ENCODE measurements around the gene ZNF521.

The ZNF521 gene

GRCh38 chr18:25109484-25109883 lies 242.5 kb downstream of the ZNF521 start (continued):
- TF ChIP-seq BACH2 (CRISPR knock-in tag; IDR thresholded peaks at IDR 0.05; ENCODE audit: borderline replicate concordance): no peak

GRCh38 chr18:25103468-25104155 lies 248.4 kb downstream of the ZNF521 start:
- TF ChIP-seq TOX (CRISPR knock-in tag; IDR thresholded peaks at IDR 0.05; ENCODE audit: borderline replicate concordance) (no peak), ARNTL (CRISPR knock-in tag; IDR thresholded peaks at IDR 0.05; ENCODE audit: borderline replicate concordance, low read depth) (no peak), SNAI2 (CRISPR knock-in tag; IDR thresholded peaks at IDR 0.05) (no peak), TSHZ2 (CRISPR knock-in tag; IDR thresholded peaks at IDR 0.05) (no peak), ESRRG (CRISPR knock-in tag; IDR thresholded peaks at IDR 0.05) (no peak), ZNF70 (CRISPR knock-in tag; IDR thresholded peaks at IDR 0.05) (no peak), CREB5 (CRISPR knock-in tag; IDR thresholded peaks at IDR 0.05; ENCODE audit: low read depth) (no peak), CSRNP3 (CRISPR knock-in tag; IDR thresholded peaks at IDR 0.05) (no peak), PATZ1 (CRISPR knock-in tag; IDR thresholded peaks at IDR 0.05; ENCODE audit: borderline replicate concordance) (no peak), PPARA (CRISPR knock-in tag; IDR thresholded peaks at IDR 0.05; ENCODE audit: borderline replicate concordance) (no peak), OSR1 (CRISPR knock-in tag; IDR thresholded peaks at IDR 0.05) (no peak), ZFP30 (CRISPR knock-in tag; IDR thresholded peaks at IDR 0.05) (no peak), POU6F1 (CRISPR knock-in tag; IDR thresholded peaks at IDR 0.05; ENCODE audit: borderline replicate concordance, low read depth) (no peak), TCF4 (CRISPR knock-in tag; IDR thresholded peaks at IDR 0.05; ENCODE audit: borderline replicate concordance) (no peak), RARB (CRISPR knock-in tag; IDR thresholded peaks at IDR 0.05) (no peak), ZNF8 (CRISPR knock-in tag; IDR thresholded peaks at IDR 0.05) (no peak), ZC3H10 (CRISPR knock-in tag; IDR thresholded peaks at IDR 0.05) (no peak)
- no peak for ATAC-seq

- TF ChIP-seq ZNF565 (CRISPR knock-in tag; conservative IDR thresholded peaks at IDR 0.05; ENCODE audit: low read depth): no peak
- TF ChIP-seq ZC3H10 (CRISPR knock-in tag; IDR thresholded peaks at IDR 0.05): no peak
- TF ChIP-seq RARB (CRISPR knock-in tag; IDR thresholded peaks at IDR 0.05): no peak
- TF ChIP-seq ZNF8 (CRISPR knock-in tag; IDR thresholded peaks at IDR 0.05): no peak
- no peak for TF ChIP-seq ARNTL (CRISPR knock-in tag; IDR thresholded peaks at IDR 0.05; ENCODE audit: borderline replicate concordance, low read depth)
- no peak for TF ChIP-seq OSR1 (CRISPR knock-in tag; IDR thresholded peaks at IDR 0.05)
- TF ChIP-seq ISL1 (CRISPR knock-in tag; IDR thresholded peaks at IDR 0.05): no peak
- no peak for TF ChIP-seq PPARA (CRISPR knock-in tag; IDR thresholded peaks at IDR 0.05; ENCODE audit: borderline replicate concordance)
- no peak for TF ChIP-seq ZNF70 (CRISPR knock-in tag; IDR thresholded peaks at IDR 0.05)
- TF ChIP-seq ZFP3 (CRISPR knock-in tag; IDR thresholded peaks at IDR 0.05): no peak
- no peak for TF ChIP-seq CSRNP3 (CRISPR knock-in tag; IDR thresholded peaks at IDR 0.05)
- ATAC-seq: no peak
Observed at GRCh38 chr18:25102662-25103061, 249.3 kb downstream of the ZNF521 start.

All from SK-N-SH treated with all-trans-retinoic acid at 6 μM for 48 hours (cell line).